Activated CD4-positive, alpha-beta T cell treated with anti-CD3 and anti-CD28 coated beads, Interleukin-2, amount 50 U/mL, for 4 hours (primary cell): Measurements from ENCODE around the gene PRKRA.
"Not testable (repeated sequence)": the region's sequence is repeated elsewhere in the genome, so short reads cannot be mapped to it uniquely, and the experiment has no call there.

Experiments
- DNase-seq, 2 experiments: peaks; one replicate each; pipeline ENCODE4 v3.0.0-alpha.2; 2020

The PRKRA gene

DNA sequence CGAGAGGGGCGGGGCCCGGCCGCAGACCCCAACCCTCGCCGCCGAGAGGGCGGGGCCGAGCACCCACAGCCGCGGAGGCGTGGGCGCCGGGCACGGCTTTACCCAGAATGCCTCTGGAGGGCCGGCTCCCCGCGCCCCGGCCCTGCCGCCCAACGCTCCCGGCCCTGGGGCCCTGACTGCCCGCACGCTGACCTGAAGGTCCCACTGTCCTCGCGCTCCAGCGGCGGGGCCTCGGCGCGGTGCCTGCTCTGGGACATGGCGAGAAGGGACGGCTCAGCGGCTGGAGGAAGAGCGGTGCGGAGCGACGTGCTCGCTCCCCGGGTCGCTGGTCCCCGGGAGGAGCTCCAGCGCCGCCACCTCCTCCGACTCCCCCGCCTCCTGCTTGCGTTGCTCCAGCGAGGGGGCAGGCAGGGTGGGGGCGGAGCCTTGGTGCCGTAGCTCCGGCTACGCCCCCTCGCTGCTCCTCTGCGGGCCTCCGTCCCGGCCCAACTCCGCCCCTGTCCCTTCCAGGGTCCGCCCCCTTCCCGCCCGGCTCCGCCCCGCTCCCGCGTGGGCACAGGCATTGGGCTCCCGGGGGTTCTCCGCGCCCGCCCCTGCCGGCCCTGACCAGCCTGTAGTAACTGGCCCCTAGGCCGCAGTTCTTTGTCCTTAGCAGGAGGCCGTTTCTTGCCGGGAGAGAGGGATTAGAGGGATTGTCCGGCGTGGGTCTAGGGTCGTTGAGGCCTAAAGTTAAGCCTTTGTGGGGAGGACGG is at the start of gene PRKRA, which contains the start of gene PJVK:
TSS of gene PRKRA (minus strand) at position 402 of the 752 bp plus-strand sequence. CDS start at position 257, 145 bp downstream.
TSS of gene PJVK (plus strand) at position 605 of the 752 bp plus-strand sequence. CDS start 2,032 bp downstream, outside the sequence.
- peak; percentile 94 to 95 for DNase-seq

- no peak for DNase-seq
Observed at GRCh38 chr2:178499640-178500039, 48.7 kb upstream of the PRKRA start.

GRCh38 chr2:178498137-178498536 is 47.2 kb upstream of the PRKRA start:
- DNase-seq, result no peak

DNA sequence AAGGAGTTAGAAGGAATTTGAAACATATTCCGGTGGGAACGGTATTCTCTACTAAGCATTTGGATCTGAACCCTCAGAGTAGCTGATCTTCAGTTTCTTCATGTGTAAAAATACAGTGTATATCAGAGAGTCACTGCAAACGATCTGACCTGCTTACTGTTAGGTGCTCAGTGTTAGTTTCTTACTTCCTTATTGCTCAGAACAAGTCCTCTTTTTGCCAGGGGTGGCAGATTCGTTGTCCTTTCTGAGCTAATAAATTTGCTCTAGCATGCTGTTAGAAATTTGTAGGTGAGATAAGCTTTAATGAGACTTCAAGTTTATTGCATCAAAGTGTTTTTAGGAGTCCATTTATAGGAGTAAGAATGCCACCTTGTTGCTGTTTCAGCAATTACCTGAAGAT is 45.1 kb upstream of the PRKRA start:
- DNase-seq, result no peak

- no peak for DNase-seq
Observed at GRCh38 chr2:178491612-178492011, 40.6 kb upstream of the PRKRA start.

DNA sequence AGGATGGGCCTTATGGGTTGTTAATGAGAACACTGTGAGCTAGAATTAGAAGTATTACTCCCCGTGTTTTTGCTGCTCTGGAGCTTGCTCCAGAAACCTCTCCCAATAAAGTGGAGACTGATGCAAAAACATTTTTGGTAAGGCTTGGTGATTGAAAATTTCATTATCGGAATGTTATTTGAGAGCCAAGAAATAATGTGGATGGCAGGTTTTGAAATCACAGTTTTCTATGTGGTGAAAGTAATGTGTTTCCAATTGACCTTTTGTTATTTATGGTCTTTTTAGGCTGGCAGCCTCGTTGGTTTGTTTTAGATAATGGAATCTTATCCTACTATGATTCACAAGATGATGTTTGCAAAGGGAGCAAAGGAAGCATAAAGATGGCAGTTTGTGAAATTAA is 34.4 kb upstream of the PRKRA start:
- no peak for DNase-seq

- no peak for DNase-seq
Observed at GRCh38 chr2:178484245-178485041, 33.5 kb upstream of the PRKRA start.

- no peak for DNase-seq
Observed at GRCh38 chr2:178482437-178482836, 31.5 kb upstream of the PRKRA start.

GRCh38 chr2:178480227-178481181 is 29.5 kb upstream of the PRKRA start, which contains the start of gene PLEKHA3:
Gene PLEKHA3 (plus strand): TSS chr2:178480457. CDS start chr2:178480870, 413 bp downstream.
- peak; percentile 52 to 53 for DNase-seq

DNA sequence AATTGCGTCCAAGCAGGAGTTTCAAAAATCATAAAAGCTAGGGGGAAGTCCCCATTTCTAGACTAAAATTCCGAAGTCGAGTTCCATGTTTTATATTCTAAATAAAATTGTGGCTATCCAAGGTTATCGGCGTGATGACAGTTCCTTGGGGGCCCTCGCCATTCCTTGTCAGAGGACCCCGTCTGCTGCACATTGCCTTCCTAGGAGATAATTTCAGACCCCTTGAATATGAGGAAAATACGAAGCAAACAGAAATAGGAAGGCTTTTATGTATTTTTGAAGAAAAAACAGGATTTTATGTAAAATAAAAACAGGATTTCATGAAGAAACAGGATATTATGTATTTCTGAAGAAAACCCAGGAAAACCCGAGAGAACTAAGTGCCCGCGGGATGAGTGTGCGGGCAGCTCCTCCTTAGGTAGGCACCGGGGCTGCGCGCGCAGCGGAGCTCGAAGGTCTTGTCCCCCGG is 28.8 kb upstream of the PRKRA start:
- DNase-seq, result no peak

DNA sequence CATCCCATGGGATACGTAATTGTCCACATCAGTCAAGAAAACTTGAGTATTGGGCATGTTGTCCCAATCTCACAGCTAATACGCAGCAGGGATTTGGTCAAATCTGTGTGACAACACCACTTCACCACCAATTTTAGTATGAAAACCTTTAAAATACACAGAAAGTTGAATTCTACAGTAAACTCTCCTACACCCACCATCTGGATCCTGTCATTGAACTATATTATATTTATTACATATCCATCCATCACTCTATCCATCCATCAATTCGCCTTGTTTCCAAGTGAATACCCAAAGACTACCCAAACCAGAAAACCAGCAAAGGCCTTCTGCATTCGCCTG is 28.3 kb upstream of the PRKRA start:
- DNase-seq, result no peak

- peak; percentile 75 to 76 for DNase-seq
Observed at GRCh38 chr2:178478439-178479274, 27.7 kb upstream of the PRKRA start, which contains the start of gene FKBP7. Gene FKBP7 (minus strand): TSS chr2:178478600. CDS start chr2:178478499, 101 bp downstream.

GRCh38 chr2:178478130-178478438 is 27.1 kb upstream of the PRKRA start:
- DNase-seq, result no peak

- no peak for DNase-seq
Observed at GRCh38 chr2:178477443-178478129, 26.6 kb upstream of the PRKRA start.

GRCh38 chr2:178476477-178476876 is 25.5 kb upstream of the PRKRA start:
- DNase-seq, result no peak

DNA sequence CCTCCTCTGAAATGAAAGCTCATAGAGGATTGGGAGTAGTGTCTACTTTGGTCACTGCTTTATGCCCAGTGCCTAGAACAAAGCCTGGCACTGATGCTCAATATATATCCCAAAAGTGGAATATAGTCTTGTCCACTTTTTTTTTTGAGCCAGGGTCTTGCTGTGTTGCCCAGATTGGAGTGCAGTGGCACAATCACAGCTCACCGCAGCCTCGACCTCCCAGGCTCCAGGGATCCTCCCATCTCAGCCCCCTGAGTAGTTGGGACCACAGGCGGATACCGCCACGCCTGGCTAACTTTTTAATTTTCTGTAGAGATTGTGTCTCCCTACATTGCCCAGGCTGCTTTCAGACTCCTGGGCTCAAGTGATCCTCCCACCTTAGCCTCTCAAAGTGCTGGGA is 23.6 kb upstream of the PRKRA start:
- DNase-seq, result no peak

GRCh38 chr2:178473931-178474330 is 23.0 kb upstream of the PRKRA start:
- DNase-seq, result no peak

GRCh38 chr2:178473373-178473772 is 22.4 kb upstream of the PRKRA start:
- no peak for DNase-seq

- not testable (repeated sequence) for DNase-seq
Observed at GRCh38 chr2:178471313-178471712, 20.3 kb upstream of the PRKRA start.

DNA sequence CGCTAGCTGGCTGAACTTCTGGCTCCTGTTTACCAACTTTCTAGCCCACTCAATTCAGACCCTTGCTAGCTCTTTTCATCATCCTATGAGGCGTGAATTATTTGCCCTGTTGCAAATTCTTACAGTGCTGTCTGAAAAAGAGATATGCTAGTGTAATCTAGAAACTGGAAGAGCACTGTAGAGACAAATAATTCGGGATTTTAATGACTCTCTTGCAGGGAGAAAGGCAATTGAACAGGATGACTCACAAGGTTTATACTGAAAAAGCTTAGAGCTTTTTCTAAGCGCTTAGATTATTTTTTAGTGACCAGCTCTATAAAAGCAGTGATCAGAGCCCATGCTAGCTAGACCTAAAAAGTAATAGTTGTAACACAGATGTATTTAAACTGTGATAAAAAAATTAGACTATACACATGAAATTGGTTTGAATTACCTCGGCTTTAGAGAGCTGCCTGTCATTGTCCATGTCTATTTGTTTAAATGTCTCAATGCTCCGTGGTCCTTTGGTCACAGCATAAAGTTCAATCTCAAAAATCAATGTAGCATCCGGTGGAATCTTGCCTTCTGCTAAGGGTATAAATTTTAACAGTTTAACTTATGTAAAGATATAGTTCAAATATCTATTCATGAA is 18.4 kb upstream of the PRKRA start:
- DNase-seq, result no peak
